GM12873 (cell line): Measurements from ENCODE around the gene MAN1A1.

Source experiments
- TF ChIP-seq, protein P1 (sequence below): IDR thresholded peaks from 2 replicates; pipeline ENCODE4 v1.5.1; 2012; ENCODE audit warnings: low read depth, mild to moderate bottlenecking, moderate library complexity, low read length, control low read depth; ENCODE audit not compliant: insufficient read depth; ENCODE audit errors: missing control alignments

Gene MAN1A1

DNA sequence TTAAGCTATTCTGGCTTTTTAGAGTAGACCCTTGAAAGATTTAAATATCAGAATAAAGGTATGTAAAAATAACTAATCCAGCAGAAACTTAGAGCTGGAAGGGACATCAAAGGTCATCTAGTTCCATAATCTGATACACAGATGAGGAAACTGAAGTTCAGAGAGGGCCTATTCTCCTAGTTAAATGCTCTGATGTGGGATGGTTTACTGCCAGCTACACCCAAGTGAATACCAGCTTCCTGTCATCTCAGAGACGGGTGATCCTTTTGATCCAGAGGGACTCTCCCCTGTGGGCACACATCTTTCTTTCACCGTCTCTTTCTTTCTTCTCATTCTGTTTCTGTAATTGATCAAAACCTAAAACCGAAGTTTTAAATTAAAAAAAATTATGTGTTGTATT lies 94.1 kb downstream of the MAN1A1 start:
- TF ChIP-seq, protein P1, sequence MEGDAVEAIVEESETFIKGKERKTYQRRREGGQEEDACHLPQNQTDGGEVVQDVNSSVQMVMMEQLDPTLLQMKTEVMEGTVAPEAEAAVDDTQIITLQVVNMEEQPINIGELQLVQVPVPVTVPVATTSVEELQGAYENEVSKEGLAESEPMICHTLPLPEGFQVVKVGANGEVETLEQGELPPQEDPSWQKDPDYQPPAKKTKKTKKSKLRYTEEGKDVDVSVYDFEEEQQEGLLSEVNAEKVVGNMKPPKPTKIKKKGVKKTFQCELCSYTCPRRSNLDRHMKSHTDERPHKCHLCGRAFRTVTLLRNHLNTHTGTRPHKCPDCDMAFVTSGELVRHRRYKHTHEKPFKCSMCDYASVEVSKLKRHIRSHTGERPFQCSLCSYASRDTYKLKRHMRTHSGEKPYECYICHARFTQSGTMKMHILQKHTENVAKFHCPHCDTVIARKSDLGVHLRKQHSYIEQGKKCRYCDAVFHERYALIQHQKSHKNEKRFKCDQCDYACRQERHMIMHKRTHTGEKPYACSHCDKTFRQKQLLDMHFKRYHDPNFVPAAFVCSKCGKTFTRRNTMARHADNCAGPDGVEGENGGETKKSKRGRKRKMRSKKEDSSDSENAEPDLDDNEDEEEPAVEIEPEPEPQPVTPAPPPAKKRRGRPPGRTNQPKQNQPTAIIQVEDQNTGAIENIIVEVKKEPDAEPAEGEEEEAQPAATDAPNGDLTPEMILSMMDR = no peak

DNA sequence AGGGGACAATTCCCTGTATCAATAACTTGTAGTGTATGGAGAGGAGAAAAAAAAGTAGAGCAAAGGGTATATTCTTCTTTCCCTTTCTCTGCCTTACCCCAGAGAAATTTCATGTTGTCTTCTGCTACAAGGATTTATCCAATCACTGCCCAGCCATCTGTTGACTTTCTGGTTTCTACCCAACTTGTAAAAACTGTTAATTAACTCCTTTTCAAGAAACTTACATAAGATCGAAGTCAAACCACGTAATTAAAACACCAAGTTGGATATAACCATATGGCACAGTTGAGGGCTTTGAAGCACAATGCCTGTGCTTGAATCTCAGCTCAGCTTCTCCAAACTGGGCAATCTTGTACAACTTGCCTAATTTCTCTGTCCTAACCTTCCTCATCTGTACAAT lies 99.5 kb downstream of the MAN1A1 start:
- TF ChIP-seq, protein P1 = no peak

DNA sequence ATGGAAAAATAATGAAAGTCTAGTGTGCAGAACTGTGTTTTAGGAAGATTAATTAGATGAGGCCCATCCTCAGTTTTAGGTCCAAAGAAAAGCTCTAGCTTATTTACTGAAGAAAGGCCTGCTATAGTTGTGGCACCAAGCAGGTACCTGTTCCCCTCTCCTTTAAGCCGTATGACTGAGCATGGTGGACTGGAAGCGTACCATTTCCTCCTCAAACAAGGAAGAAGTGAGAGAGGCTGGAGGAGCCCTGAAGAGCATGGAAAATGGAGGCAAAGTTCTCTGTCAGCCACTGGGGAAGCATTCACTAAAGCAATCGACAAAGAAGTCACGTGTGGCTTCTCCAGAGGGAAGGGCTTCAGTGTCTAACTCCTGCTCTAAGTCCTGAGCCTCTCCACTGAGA lies 100.2 kb downstream of the MAN1A1 start:
- TF ChIP-seq, protein P1 = no peak

DNA sequence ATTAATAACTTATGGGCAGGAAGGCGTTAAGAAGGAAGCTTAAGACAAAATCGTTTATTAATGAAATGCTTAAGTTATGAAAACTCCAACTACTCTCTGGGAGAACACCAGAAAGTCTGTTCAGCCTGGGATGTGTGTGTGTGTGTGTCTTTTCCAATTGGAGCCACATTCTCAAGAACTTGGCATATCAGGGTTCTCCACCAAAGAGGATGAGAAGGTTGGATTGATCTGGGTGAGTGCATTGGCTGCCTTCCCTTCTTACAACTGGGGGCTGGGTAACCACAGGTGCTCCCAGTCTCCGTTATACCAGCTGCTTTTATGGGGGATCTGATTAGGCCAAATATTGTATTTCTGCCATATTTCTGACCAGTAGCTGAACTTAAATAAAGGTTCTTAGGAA lies 102.1 kb downstream of the MAN1A1 start:
- TF ChIP-seq, protein P1 = no peak

DNA sequence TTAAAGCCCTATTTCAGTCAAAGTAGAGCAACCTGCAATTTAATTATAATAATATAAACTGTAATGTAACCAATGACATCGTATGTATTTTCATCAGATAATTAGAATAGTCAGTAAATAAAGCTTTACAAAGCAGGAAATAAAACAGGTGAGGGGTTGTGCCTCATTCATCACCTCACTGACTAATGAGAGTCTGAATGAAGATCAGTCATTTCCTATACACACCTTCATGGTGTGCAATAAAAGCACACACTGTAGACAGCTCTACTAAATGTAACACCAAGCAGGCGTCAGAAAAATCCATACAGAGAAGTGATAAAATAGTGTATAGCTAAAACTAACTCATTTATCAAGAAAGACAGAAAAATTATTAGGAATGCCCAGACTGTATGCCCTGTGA lies 105.9 kb downstream of the MAN1A1 start:
- TF ChIP-seq, protein P1 = no peak

DNA sequence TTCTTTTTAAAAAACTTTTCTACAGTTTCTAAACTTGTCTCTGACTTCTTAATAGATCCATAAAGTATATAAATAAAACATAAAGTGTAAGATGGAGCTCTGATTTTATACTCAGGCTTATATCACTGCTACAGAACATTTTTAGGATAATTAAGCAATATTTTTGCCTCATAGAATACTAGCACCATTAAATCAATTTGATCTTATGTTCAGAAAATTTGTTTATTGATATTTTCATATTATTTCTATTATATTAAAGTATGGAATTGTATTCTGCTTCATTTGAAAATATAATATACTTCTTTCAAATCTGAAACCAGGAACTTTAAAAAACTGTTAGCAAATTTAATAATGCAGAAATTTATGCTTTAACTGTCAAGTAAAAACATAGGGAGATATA lies 106.5 kb downstream of the MAN1A1 start:
- TF ChIP-seq, protein P1 = no peak

DNA sequence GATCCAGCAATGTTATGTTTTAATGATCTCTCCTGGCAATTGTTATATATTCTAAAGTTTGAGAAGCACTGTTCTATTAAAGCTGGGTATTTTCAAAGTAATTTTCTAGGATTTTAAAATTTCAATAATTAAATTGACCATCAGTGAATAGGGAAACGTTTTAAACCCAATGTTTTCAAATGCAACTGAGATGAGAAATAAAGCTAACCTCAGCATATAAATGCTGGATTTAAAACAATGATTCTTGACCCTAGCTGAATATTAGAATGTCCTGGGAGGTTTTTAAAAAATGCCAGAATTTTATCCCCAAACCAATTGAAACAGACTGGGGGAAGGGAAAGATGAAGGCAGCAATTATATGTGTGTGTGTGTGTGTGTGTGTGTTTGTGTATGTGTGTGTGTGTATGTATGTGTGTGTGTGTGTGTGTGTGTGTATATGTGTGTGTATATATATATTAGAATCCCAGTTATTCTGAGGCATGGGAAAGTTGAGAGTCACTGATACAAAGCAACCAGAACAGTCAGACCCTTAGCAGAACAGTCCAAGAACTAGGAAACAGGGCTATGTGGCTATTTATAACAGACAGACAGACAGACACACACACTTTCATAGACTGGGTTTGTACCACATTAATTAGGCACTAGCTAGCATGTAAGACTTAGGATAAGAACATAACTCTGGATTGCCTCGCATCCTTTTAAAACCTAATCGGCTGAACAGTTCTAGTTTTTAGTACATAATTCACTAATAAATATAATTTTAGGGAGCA lies 107.8 kb downstream of the MAN1A1 start:
- TF ChIP-seq, protein P1 = no peak
